Cardiac muscle cell (in vitro differentiated cells and primary cell): ENCODE data around the gene NFAT5. TPM values are rescaled to one million over a fixed set of nuclear protein-coding genes. Genes with fewer than 3 reads are reported as not detected.
A peak's percentile ranks its signal among the peaks of the same experiment; 100 is the strongest.

Source experiments
- DNase-seq, 2 donors: peaks; one replicate each; pipeline versions ENCODE4 v3.0.0 to v3.0.0-alpha.2; 2010 to 2017; ENCODE audit warnings: low read depth in 1 of 2, low spot score in 1 of 2
- H3K27ac ChIP-seq: fragments of 200-600 bp; sonication (generic); 2 replicates; pipeline ENCODE4 v1.5.1; 2016
- H3K27me3 ChIP-seq: fragments of 200-600 bp; sonication (generic); 2 replicates; pipeline ENCODE4 v1.6.0; 2016; ENCODE audit warnings: control low read depth
- H3K36me3 ChIP-seq: fragments of 200-600 bp; sonication (generic); 2 replicates; pipeline ENCODE4 v1.5.1; 2016; ENCODE audit warnings: control low read depth
- H3K4me1 ChIP-seq: fragments of 200-600 bp; sonication (generic); 2 replicates; pipeline ENCODE4 v1.8.1; 2017; ENCODE audit warnings: low read depth, mild to moderate bottlenecking, mixed run types
- H3K4me3 ChIP-seq: fragments of 200-600 bp; sonication (generic); 2 replicates; pipeline ENCODE4 v1.5.1; 2016; ENCODE audit warnings: mild to moderate bottlenecking
- H3K9me3 ChIP-seq: fragments of 200-600 bp; sonication (generic); 2 replicates; pipeline ENCODE4 v1.5.1; 2017; ENCODE audit warnings: low read depth, mild to moderate bottlenecking, control low read depth
- polyA plus RNA-seq: library from polyadenylated mRNA; unstranded; fragments of >200 nt; fragmentation: Nextera tagmentation; extraction: Ambion mirVana; gene quantifications from 2 replicates; pipeline ENCODE4 v1.2.1, GENCODE V29; 2016
- total RNA-seq: library from RNA; depleted of rRNA; stranded (reverse); fragments of >200 nt; gene quantifications from 2 replicates; pipeline ENCODE4 v1.2.3, GENCODE V29; 2016
- TF ChIP-seq, protein P1 (sequence below): IDR thresholded peaks from 2 replicates; pipeline ENCODE4 v1.5.1; 2012; ENCODE audit warnings: low read depth, mild to moderate bottlenecking, low read length

NFAT5 gene
- total and polyA plus RNA-seq, 2 experiments from 2014 or later = 6.2 to 15.9 TPM

DNA sequence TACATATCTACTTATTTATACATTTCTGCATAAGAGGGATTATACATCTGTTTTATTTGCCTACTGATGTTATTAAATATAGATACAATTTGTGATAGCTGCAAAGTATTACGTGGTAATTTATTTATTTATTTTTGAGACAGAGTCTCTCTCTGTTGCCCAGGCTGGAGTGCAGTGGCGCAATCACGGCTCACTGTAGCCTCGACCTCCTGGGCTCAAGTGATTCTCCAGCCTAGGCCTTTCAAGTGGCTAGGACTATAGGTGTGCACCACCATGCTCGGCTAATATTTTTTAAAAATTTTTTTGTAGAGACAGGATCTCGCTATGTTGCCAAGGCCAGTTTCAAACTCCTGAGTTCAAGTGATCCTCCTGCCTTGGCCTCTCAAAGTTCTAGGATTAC lies 35.5 kb downstream of the NFAT5 start:
- no peaks in the 10 kb centered on the region for H3K9me3 ChIP-seq
- TF ChIP-seq, protein P1, sequence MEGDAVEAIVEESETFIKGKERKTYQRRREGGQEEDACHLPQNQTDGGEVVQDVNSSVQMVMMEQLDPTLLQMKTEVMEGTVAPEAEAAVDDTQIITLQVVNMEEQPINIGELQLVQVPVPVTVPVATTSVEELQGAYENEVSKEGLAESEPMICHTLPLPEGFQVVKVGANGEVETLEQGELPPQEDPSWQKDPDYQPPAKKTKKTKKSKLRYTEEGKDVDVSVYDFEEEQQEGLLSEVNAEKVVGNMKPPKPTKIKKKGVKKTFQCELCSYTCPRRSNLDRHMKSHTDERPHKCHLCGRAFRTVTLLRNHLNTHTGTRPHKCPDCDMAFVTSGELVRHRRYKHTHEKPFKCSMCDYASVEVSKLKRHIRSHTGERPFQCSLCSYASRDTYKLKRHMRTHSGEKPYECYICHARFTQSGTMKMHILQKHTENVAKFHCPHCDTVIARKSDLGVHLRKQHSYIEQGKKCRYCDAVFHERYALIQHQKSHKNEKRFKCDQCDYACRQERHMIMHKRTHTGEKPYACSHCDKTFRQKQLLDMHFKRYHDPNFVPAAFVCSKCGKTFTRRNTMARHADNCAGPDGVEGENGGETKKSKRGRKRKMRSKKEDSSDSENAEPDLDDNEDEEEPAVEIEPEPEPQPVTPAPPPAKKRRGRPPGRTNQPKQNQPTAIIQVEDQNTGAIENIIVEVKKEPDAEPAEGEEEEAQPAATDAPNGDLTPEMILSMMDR = no peak
- no peak overlapping the region for H3K27ac ChIP-seq
- no peak overlapping the region for H3K4me3 ChIP-seq
- H3K4me1 ChIP-seq = no peaks in the 10 kb centered on the region
- no peak for DNase-seq
- H3K36me3 ChIP-seq = no peaks in the 10 kb centered on the region
- H3K27me3 ChIP-seq = no peaks in the 10 kb centered on the region

DNA sequence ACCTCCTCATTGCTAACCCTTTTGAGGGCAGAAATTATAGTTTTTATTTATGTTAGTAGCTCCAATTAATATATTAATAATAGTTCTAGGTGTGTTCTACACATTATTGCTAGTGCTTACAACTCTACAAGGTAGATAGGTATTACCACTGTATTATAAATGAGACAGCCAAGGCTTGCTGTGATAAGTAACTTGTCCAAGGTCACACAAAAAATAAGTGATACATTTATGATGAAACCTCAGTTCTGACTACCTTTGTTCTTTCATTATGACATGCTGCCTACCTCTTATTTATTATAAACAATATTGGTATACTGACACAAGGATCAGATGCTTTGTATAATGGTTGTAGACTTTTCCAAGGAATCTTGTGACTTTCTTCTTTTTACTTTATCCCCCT lies 41.2 kb downstream of the NFAT5 start:
- Histone ChIP-seq H3K27me3 (no peaks in the 10 kb centered on the region), H3K4me3 (no peak overlapping the region), H3K36me3 (no peaks in the 10 kb centered on the region), H3K9me3 (no peaks in the 10 kb centered on the region), H3K27ac (no peak overlapping the region), H3K4me1 (no peaks in the 10 kb centered on the region)
- DNase-seq = no peak
- TF ChIP-seq, protein P1 = no peak

DNA sequence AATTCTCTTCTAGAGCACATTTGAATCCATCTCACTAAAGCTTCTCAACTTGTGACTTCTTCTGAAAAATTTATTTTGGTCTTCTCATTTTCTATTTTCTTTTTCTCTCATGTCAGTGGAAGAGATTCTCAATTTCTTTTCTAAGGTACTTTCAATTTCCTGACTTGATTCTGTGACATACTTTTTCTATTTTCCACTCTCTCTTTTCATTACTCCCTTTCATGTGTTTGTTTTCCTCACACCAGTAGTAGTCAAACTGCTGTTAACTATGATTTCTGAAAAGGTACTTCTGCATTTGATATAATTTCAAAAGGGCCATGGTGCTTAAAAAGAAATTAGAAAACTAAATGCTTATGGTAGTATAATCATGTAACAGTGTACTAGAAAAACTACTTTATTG lies 41.9 kb downstream of the NFAT5 start:
- Histone ChIP-seq H3K27me3 (no peaks in the 10 kb centered on the region), H3K9me3 (no peaks in the 10 kb centered on the region), H3K27ac (no peak overlapping the region), H3K4me3 (no peak overlapping the region), H3K4me1 (no peaks in the 10 kb centered on the region), H3K36me3 (no peaks in the 10 kb centered on the region)
- DNase-seq = no peak
- TF ChIP-seq, protein P1 = no peak

DNA sequence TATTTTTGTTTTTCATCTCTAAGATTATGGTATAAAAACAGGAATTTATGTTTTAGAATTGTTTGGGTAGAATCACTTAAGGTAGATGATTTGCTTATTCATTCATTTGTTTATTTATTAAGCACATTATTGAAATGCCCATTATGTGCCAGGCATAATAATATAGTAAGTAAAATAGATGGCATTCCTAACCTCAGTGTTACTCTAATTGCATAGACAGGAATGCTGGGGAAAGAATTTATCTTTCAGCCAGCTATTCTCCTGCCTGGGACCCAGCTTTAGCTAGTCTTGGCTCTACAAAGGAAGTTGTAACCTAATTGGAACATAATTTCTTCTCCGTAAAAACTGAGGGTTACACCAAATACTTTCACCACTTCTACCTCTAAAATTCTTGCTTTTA lies 44.6 kb downstream of the NFAT5 start:
- no peaks in the 10 kb centered on the region for H3K36me3 ChIP-seq
- DNase-seq = peak; percentile 11 to 26
- TF ChIP-seq, protein P1 = no peak
- peak overlapping the region; percentile 20 for H3K27ac ChIP-seq
- H3K9me3 ChIP-seq = no peaks in the 10 kb centered on the region
- H3K4me3 ChIP-seq = no peak overlapping the region
- H3K4me1 ChIP-seq = peaks cover 6% of the 10 kb centered on the region
- no peaks in the 10 kb centered on the region for H3K27me3 ChIP-seq

DNA sequence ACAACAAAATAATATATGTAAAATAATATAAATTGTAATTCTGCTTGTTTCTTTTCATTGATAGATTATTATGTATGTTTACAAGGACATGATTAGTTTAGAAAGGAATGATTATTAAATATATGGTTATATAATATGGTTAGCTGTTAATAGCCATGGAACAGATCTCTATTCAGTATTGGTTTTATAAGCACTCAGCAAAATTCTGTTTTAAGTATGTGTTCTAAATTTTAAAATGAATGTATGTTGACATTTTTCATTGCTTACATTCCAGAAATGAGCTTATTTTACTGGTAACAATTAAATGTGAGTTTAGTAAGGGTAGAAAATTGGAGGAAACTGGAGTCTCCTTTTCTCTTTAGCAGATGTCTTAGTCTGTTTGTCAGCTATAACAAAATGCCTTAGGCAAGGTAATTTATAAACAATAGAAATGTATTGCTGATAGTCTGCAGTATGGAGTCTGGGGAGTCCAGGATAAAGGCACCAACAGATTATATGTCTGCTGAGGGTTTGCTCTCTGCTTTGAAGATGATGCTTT lies 45.4 kb downstream of the NFAT5 start:
- TF ChIP-seq, protein P1 = no peak

More for the DNA sequence above, 45.4 kb downstream of the NFAT5 start:
- no peaks in the 10 kb centered on the region for H3K36me3 ChIP-seq
- DNase-seq = no peak
- H3K4me1 ChIP-seq = peaks cover 6% of the 10 kb centered on the region
- H3K4me3 ChIP-seq = no peak overlapping the region
- H3K27me3 ChIP-seq = no peaks in the 10 kb centered on the region
- no peaks in the 10 kb centered on the region for H3K9me3 ChIP-seq
- peak overlapping the region; percentile 20 for H3K27ac ChIP-seq
